SH-SY5Y (cell line): ENCODE results near the gene LRP8.

Experiments
- GATA2 ChIP-seq: IDR thresholded peaks from 2 replicates; pipeline ENCODE4 v1.6.1; 2011; ENCODE audit warnings: mild to moderate bottlenecking, low read depth, low read length
- GATA3 ChIP-seq: IDR thresholded peaks from 2 replicates; pipeline ENCODE4 v1.6.1; 2011; ENCODE audit warnings: low read depth, mild to moderate bottlenecking, low read length, moderate library complexity

- TF ChIP-seq GATA2 (no peak), GATA3 (no peak)
Measured at GRCh38 chr1:53275566-53275965, 52.3 kb downstream of the LRP8 start.
